SU-DHL-6 (cell line): ENCODE results near the gene RBM20.

Experiments
- H2AFZ ChIP-seq: fragments of 200-600 bp; sonication (generic); 2 replicates; pipeline ENCODE4 v1.6.1; 2014; ENCODE audit warnings: low read depth, mild to moderate bottlenecking, moderate library complexity, mixed read lengths, antibody characterized with exemption, low read length; ENCODE audit not compliant: severe bottlenecking
- H3F3A ChIP-seq: fragments of 200-600 bp; shearing (Covaris generic); 2 replicates; pipeline ENCODE4 v1.6.0; 2016; ENCODE audit warnings: antibody characterized with exemption, mild to moderate bottlenecking; ENCODE audit not compliant: insufficient read depth
- H3K27ac ChIP-seq: fragments of 200-600 bp; sonication (generic); 2 replicates; pipeline ENCODE4 v1.5.1; 2016; ENCODE audit warnings: low read depth, mild to moderate bottlenecking, low read length, moderate library complexity, mixed read lengths
- H3K27me3 ChIP-seq: fragments of 200-600 bp; sonication (generic), shearing (Covaris generic); 2 replicates; pipeline ENCODE4 v1.6.0; 2014; ENCODE audit warnings: mild to moderate bottlenecking, low read length
- H3K36me3 ChIP-seq: fragments of 200-600 bp; sonication (generic); 2 replicates; pipeline ENCODE4 v1.6.1; 2014; ENCODE audit warnings: mild to moderate bottlenecking, low read length, mixed read lengths
- H3K4me2 ChIP-seq: fragments of 300-600, 200-600 bp; shearing (Covaris generic), sonication (generic); 2 replicates; pipeline ENCODE4 v1.6.0; 2014; ENCODE audit warnings: low read length, low read depth, mild to moderate bottlenecking; ENCODE audit not compliant: poor library complexity, severe bottlenecking
- H3K4me3 ChIP-seq: fragments of 200-600 bp; sonication (generic); 2 replicates; pipeline ENCODE4 v1.5.1; 2014; ENCODE audit warnings: antibody characterized with exemption, low read length, mild to moderate bottlenecking, mixed read lengths; ENCODE audit not compliant: insufficient read depth, poor library complexity, severe bottlenecking
- H3K79me2 ChIP-seq: fragments of 200-600 bp; sonication (generic); 2 replicates; pipeline ENCODE4 v1.6.1; 2014; ENCODE audit warnings: mild to moderate bottlenecking, low read length, moderate library complexity; ENCODE audit not compliant: insufficient read depth
- H3K9ac ChIP-seq: fragments of 200-600 bp; sonication (generic); 2 replicates; pipeline ENCODE4 v1.7.0; 2014; ENCODE audit warnings: mild to moderate bottlenecking, low read length
- H3K9me2 ChIP-seq: fragments of 200-600 bp; sonication (generic); replicated peaks from 2 replicates; pipeline ENCODE4 v1.6.1; 2014; ENCODE audit warnings: low read length; ENCODE audit not compliant: insufficient read depth
- H3K9me3 ChIP-seq: fragments of 200-600 bp; sonication (generic); 2 replicates; pipeline ENCODE4 v1.6.1; 2014; ENCODE audit warnings: low read length, mixed read lengths; ENCODE audit not compliant: insufficient read depth
- H4K20me1 ChIP-seq: fragments of 200-600 bp; sonication (generic); 2 replicates; pipeline ENCODE4 v1.6.1; 2014; ENCODE audit warnings: low read depth, mild to moderate bottlenecking, antibody characterized with exemption, low read length, moderate library complexity, mixed read lengths
- CTCF ChIP-seq: fragments of 200-600 bp; sonication (generic); IDR thresholded peaks from one replicate; pipeline ENCODE4 v1.5.1; 2017; ENCODE audit warnings: antibody characterized with exemption, mild to moderate bottlenecking, low read length, moderate library complexity; ENCODE audit not compliant: insufficient read depth, poor library complexity, severe bottlenecking
- EZH2phosphoT487 ChIP-seq: fragments of 200-600 bp; sonication (generic), shearing (Covaris generic); conservative IDR thresholded peaks from 2 replicates; pipeline ENCODE4 v1.6.1; 2018; ENCODE audit warnings: mild to moderate bottlenecking, antibody characterized with exemption, low read length, moderate library complexity, mixed read lengths

RBM20 gene

DNA sequence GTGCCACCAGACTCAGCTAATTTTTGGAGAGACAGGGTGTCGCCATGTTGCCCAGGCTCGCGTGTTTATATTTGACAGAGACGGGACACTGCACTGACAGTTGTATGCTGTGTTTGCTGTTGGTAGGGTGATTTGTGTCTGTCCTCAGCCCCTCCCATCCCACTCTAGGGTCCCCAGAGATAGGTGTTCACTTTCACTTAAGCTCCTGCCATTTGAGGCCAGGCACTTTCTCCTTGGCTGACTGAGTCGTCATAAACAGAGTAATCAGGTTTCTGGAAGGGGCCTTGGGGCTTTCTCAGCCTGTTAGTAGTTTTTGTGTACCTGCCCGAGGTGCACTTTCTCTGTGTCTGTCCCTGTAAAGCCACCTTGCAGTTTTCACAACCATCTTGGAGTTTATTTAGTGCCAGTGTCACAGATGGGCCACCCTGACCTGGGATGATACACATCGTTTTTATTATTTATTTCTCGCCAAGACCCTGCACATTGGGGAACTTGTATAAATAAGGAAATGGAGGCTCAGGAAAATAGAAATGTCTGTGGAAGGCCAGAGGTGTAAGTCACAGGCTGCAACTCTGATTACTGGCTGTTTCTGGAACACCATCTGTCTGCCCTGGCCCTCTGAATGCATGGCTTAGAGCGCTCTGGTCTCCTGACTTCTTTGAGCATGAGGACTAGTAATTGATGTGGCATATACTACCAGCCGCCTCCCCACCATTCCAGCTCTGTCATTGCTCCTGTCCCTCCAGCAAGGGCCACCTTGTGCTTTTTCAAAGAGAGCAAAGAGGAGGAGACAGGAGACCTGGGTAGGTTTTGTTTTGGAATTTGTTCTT, 145.7 kb downstream of the RBM20 start:
- Histone ChIP-seq H3F3A (no peaks in the 10 kb centered on the region), H3K27ac (no peak overlapping the region), H3K9me3 (no peaks in the 10 kb centered on the region), H3K4me3 (no peak overlapping the region), H3K79me2 (no peaks in the 10 kb centered on the region), H3K27me3 (no peaks in the 10 kb centered on the region), H3K36me3 (no peaks in the 10 kb centered on the region), H4K20me1 (no peaks in the 10 kb centered on the region), H3K9me2 (no peaks in the 10 kb centered on the region), H2AFZ (no peak overlapping the region), H3K9ac (no peak overlapping the region), H3K4me2 (no peak overlapping the region)
- TF ChIP-seq EZH2phosphoT487 = no peak
- no peak for TF ChIP-seq CTCF

DNA sequence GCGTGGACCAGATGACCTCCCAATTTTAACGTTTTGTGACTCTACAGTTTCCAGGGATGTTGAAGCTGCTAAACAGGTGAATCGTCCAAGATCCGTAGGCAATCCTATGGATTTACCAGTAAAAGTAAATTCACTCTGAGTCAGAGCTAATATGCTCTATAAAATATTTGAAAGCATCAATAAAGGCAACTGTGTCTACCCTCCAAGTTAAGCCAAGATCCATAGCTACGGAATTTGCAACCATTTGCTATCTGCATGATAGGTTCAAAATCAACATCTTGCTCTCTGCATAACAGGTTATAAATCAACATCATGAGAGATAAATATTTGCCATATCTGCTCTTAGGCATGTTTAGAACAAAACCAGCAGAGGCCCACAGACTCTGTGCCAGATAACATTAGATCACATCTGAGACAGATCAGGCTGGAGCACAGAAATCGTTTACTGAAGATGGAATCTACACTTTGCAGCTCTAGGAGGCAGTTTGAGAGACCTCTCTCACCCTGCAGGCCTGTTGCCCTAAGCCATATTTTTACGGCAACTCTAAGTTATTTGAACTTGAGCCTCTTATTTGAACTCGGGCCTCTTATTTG, 146.9 kb downstream of the RBM20 start:
- Histone ChIP-seq H3K79me2 (no peaks in the 10 kb centered on the region), H3K9me3 (no peaks in the 10 kb centered on the region), H3K36me3 (no peaks in the 10 kb centered on the region), H3K4me2 (no peak overlapping the region), H3K9me2 (no peaks in the 10 kb centered on the region), H4K20me1 (no peaks in the 10 kb centered on the region), H2AFZ (no peak overlapping the region), H3K27me3 (no peaks in the 10 kb centered on the region), H3K4me3 (no peak overlapping the region), H3K27ac (no peak overlapping the region), H3F3A (no peaks in the 10 kb centered on the region), H3K9ac (no peak overlapping the region)
- TF ChIP-seq EZH2phosphoT487 = no peak
- TF ChIP-seq CTCF = no peak

GRCh38 chr10:110791541-110792073, 147.5 kb downstream of the RBM20 start:
- Histone ChIP-seq H3K27me3 (no peaks in the 10 kb centered on the region), H3K9ac (no peak overlapping the region), H4K20me1 (no peaks in the 10 kb centered on the region), H3K27ac (no peak overlapping the region), H2AFZ (no peak overlapping the region), H3F3A (no peaks in the 10 kb centered on the region), H3K79me2 (no peaks in the 10 kb centered on the region), H3K9me2 (no peaks in the 10 kb centered on the region), H3K9me3 (no peaks in the 10 kb centered on the region), H3K4me3 (no peak overlapping the region), H3K4me2 (no peak overlapping the region), H3K36me3 (no peaks in the 10 kb centered on the region)
- TF ChIP-seq CTCF = no peak
- no peak for TF ChIP-seq EZH2phosphoT487
